Endothelial cell of umbilical vein (primary cell): ENCODE results near the gene MOCS1. TPM values are rescaled to one million over a fixed set of nuclear protein-coding genes. Genes with fewer than 3 reads are reported as not detected.

Experiments used
- BruUV-seq: library from RNA; stranded (reverse); fragments of 400-500 nt; replicated peaks from 2 replicates; lab custom pipeline; 2021; lab: Mats Ljungman, UMichigan
- CTCF ChIA-PET: fragments of 300-600, 350-600 bp; sonication (Branson Sonifier 250); formaldehyde crosslinking; loops from one replicate; lab custom pipeline; 2021; ENCODE audit warnings: antibody characterized with exemption, inconsistent platforms; lab: Charles Lee
- POLR2A ChIA-PET: fragments of 300-600, 350-600 bp; sonication (Branson Sonifier 250); formaldehyde crosslinking; loops from one replicate; lab custom pipeline; 2021; ENCODE audit warnings: antibody characterized with exemption, inconsistent platforms; lab: Charles Lee
- DNase-seq: peaks from one replicate; pipeline ENCODE4 v3.0.0-alpha.2; 2011; ENCODE audit warnings: low read depth, low spot score
- FAIRE-seq: peaks from 2 replicates; lab custom pipeline; 2011; peaks lifted over from hg19 to GRCh38; lab: Jason Lieb, UNC
- H2AFZ ChIP-seq: 2 replicates; pipeline ENCODE4 v1.6.0; 2012; ENCODE audit warnings: low read depth, low read length, control low read depth, inconsistent platforms
- H3K27ac ChIP-seq: 2 replicates; pipeline ENCODE4 v1.5.1; 2011; ENCODE audit warnings: low read depth, mild to moderate bottlenecking, control low read depth, low read length, moderate library complexity; ENCODE audit not compliant: insufficient read depth
- H3K27me3 ChIP-seq, 2 experiments: 2 replicates each; pipeline versions ENCODE4 v1.6.0 to v1.6.1; 2011; ENCODE audit warnings: low read length in 2 of 2, mixed read lengths in 1 of 2; ENCODE audit not compliant: control insufficient read depth in 2 of 2, insufficient read depth in 2 of 2
- H3K36me3 ChIP-seq, 2 experiments: 2 replicates in 1 of 2; 3 replicates in 1 of 2; pipeline ENCODE4 v1.5.1; 2011; ENCODE audit warnings: low read length in 2 of 2, mild to moderate bottlenecking in 1 of 2, moderate library complexity in 1 of 2; ENCODE audit not compliant: control insufficient read depth in 2 of 2, insufficient read depth in 2 of 2; ENCODE audit errors: extremely low read depth in 1 of 2
- H3K4me1 ChIP-seq: 3 replicates; pipeline ENCODE4 v1.5.1; 2011; ENCODE audit warnings: mild to moderate bottlenecking, low read length; ENCODE audit not compliant: control insufficient read depth, insufficient read depth; ENCODE audit errors: extremely low read depth
- H3K4me2 ChIP-seq: 2 replicates; pipeline ENCODE4 v1.6.1; 2011; ENCODE audit warnings: low read length, control low read depth, mixed read lengths; ENCODE audit not compliant: insufficient read depth
- H3K4me3 ChIP-seq, 3 experiments: fragments of 200-600 bp in 1 of 3; sonication (generic), shearing (Covaris generic) in 1 of 3; replicated peaks in 1 of 3; 2 replicates each; pipeline ENCODE4 v1.5.1; 2011 to 2016; ENCODE audit warnings: control low read depth in 3 of 3, low read length in 3 of 3, mild to moderate bottlenecking in 2 of 3, inconsistent platforms in 1 of 3, low read depth in 1 of 3, moderate library complexity in 1 of 3; ENCODE audit not compliant: insufficient read depth in 1 of 3
- H3K79me2 ChIP-seq: 2 replicates; pipeline ENCODE4 v1.6.0; 2012; ENCODE audit warnings: low read length, inconsistent platforms; ENCODE audit not compliant: control insufficient read depth, insufficient read depth
- H3K9ac ChIP-seq: replicated peaks from 2 replicates; pipeline ENCODE3; 2011; ENCODE audit warnings: low read length, control low read depth; ENCODE audit not compliant: insufficient read depth; ENCODE audit errors: extremely low read depth
- H3K9me1 ChIP-seq: replicated peaks from 3 replicates; pipeline ENCODE4 v1.6.0; 2011; ENCODE audit warnings: mild to moderate bottlenecking, low read length; ENCODE audit not compliant: control insufficient read depth, insufficient read depth; ENCODE audit errors: extremely low read depth
- H3K9me3 ChIP-seq: replicated peaks from 2 replicates; pipeline ENCODE4 v1.5.1; 2012; ENCODE audit warnings: low read length, inconsistent platforms; ENCODE audit not compliant: control insufficient read depth, insufficient read depth
- H4K20me1 ChIP-seq: replicated peaks from 2 replicates; pipeline ENCODE3; 2011; ENCODE audit warnings: mild to moderate bottlenecking, low read length; ENCODE audit not compliant: control insufficient read depth, insufficient read depth; ENCODE audit errors: extremely low read depth
- CTCF ChIP-seq, 2 donors: IDR thresholded peaks; 1 replicate in 1 of 2; 2 replicates in 1 of 2; pipeline ENCODE4 v1.5.1; 2011; ENCODE audit warnings: low read length in 2 of 2, mild to moderate bottlenecking in 2 of 2, moderate library complexity in 2 of 2, control low read depth in 1 of 2, inconsistent platforms in 1 of 2, low read depth in 1 of 2; ENCODE audit not compliant: insufficient read depth in 1 of 2; ENCODE audit errors: extremely low read depth in 1 of 2
- EZH2 ChIP-seq: IDR thresholded peaks from 2 replicates; pipeline ENCODE4 v1.6.1; 2012; ENCODE audit warnings: borderline replicate concordance, low read depth, mild to moderate bottlenecking, moderate library complexity, low read length, inconsistent platforms; ENCODE audit not compliant: severe bottlenecking
- FOS ChIP-seq: IDR thresholded peaks from 2 replicates; pipeline ENCODE4 v1.6.1; 2011; ENCODE audit warnings: mild to moderate bottlenecking, low read length, moderate library complexity, borderline replicate concordance; ENCODE audit not compliant: insufficient read depth
- GATA2 ChIP-seq: IDR thresholded peaks from 2 replicates; pipeline ENCODE4 v1.7.0; 2011; ENCODE audit warnings: low read depth, mild to moderate bottlenecking, moderate library complexity, mixed read lengths, low read length; ENCODE audit not compliant: insufficient read length, insufficient read depth
- JUN ChIP-seq: IDR thresholded peaks from 2 replicates; pipeline ENCODE4 v1.6.1; 2011; ENCODE audit warnings: borderline replicate concordance, low read depth; ENCODE audit not compliant: insufficient read length, insufficient read depth
- MAX ChIP-seq: IDR thresholded peaks from 2 replicates; pipeline ENCODE4 v1.6.1; 2011; ENCODE audit not compliant: insufficient read depth, insufficient read length
- MYC ChIP-seq: IDR thresholded peaks from one replicate; pipeline ENCODE4 v1.6.1; 2011; ENCODE audit warnings: mild to moderate bottlenecking, low read depth, low read length
- POLR2A ChIP-seq: IDR thresholded peaks from 2 replicates; pipeline ENCODE4 v1.6.1; 2012; ENCODE audit warnings: low read depth, mild to moderate bottlenecking, control low read depth, low read length
- POLR2AphosphoS5 ChIP-seq: IDR thresholded peaks from 2 replicates; pipeline ENCODE4 v1.6.1; 2012; ENCODE audit warnings: low read depth, mild to moderate bottlenecking, control low read depth, low read length, moderate library complexity; ENCODE audit not compliant: insufficient read depth
- dilution Hi-C: fragments of 300-500 bp; cut with MboI; formaldehyde crosslinking; loops from one replicate; pipeline ENCODE4 v1.15.0; 2019; ENCODE audit warnings: low sequenced_read_pairs; ENCODE audit not compliant: extremely low pct_ligation_motif_present
- intact Hi-C: fragments of 100-400 bp; cut with micrococcal nuclease; formaldehyde crosslinking; loops from one replicate; pipeline ENCODE4 v1.10.0; 2022
- polyA plus RNA-seq, 4 experiments: library from polyadenylated mRNA; depleted of rRNA in 3 of 4; stranded (reverse) in 3 of 4; unstranded in 1 of 4; fragments of >200 nt; gene quantifications; 2 replicates each; pipeline versions ENCODE4 v1.2.1 to v1.2.3, GENCODE V29; 2011 to 2012; ENCODE audit warnings: missing spikeins in 1 of 4
- total RNA-seq: library from RNA; stranded (reverse); gene quantifications from 2 replicates; pipeline ENCODE4 v1.2.3, GENCODE V29; 2021

MOCS1 gene
- total and polyA plus RNA-seq, 2 donors (not counting 3 experiments of a cell fraction or from before 2014, with no cell fraction given): 8.3 to 12.8 TPM

GRCh38 chr6:39923394-39923793, 10.9 kb downstream of the MOCS1 start:
- intact Hi-C loops (no loop called here), dilution Hi-C loops (no loop called here)
- Histone ChIP-seq H3K9me1 (no peaks in the 10 kb centered on the region), H3K4me1 (no peaks in the 10 kb centered on the region), H2AFZ (no peak overlapping the region), H3K27ac (no peak overlapping the region), H3K9me3 (no peaks in the 10 kb centered on the region), H3K9ac (no peak overlapping the region), H3K4me2 (no peak overlapping the region), H3K4me3 (no peak overlapping the region), H3K27me3 (no peaks in the 10 kb centered on the region), H4K20me1 (no peaks in the 10 kb centered on the region), H3K79me2 (no peaks in the 10 kb centered on the region), H3K36me3 (peaks cover 0 to 2% of the 10 kb centered on the region in 2 experiments)
- ChIA-PET CTCF (interaction anchor here (1.7 kb wide), 1 partner anchor 58 kb away, joined by 4 read pairs; no protein-coding TSS in a partner anchor), POLR2A (no interaction called here)
- TF ChIP-seq POLR2AphosphoS5 (no peak), EZH2 (no peak), FOS (no peak), POLR2A (no peak), JUN (no peak), MYC (no peak), CTCF (IDR thresholded peaks at IDR 0.05; ENCODE audit: extremely low read depth in 1 of 2, insufficient read depth in 1 of 2, low read depth in 1 of 2, low read length in 2 of 2) (no peak), GATA2 (no peak), MAX (no peak)
- BruUV-seq: no TSS peak
- no peak for DNase-seq
- FAIRE-seq: no peak
